ENCODE results near the gene NUDT3. TPM values are rescaled to one million over a fixed set of nuclear protein-coding genes. Genes with fewer than 3 reads are reported as not detected.

The NUDT3 gene
- total RNA-seq, 2 donors from 2014 or later: 11.9 to 16.2 TPM

DNA sequence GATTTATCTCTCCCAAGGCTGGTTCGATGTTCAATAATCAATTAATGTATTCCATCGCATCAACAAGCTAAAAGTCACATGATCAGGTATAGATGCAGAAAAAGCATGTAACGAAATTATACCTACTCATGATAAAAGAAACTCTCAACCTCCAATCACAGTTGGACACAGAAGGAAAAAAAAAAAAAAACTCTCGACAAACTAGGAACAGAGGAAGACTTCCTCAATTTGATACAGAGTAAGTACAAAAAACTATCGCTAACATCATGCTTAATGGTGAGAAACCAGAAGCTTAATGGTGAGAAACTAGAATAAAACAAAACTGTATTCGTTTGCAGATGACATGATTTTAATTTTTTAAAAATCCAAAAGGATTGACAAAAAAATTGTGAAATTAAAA lies 81.7 kb downstream of the NUDT3 start:
- H3K4me1 ChIP-seq: no peaks in the 10 kb centered on the region
- no peak overlapping the region for H3K4me3 ChIP-seq
- H3K27ac ChIP-seq: no peak overlapping the region
- intact Hi-C loops (cut with DNase I): loop anchor here (10.0 kb wide), 1 partner anchor 64 kb away; no protein-coding TSS in a partner anchor
- H3K9me3 ChIP-seq: no peaks in the 10 kb centered on the region
- DNase-seq: no peak
- H3K9ac ChIP-seq (ENCODE audit: low read depth in 2 of 2, low read length in 2 of 2): no peak overlapping the region
- H3K27me3 ChIP-seq: no peaks in the 10 kb centered on the region
- no peaks in the 10 kb centered on the region for H3K36me3 ChIP-seq
- TF ChIP-seq, protein P1, sequence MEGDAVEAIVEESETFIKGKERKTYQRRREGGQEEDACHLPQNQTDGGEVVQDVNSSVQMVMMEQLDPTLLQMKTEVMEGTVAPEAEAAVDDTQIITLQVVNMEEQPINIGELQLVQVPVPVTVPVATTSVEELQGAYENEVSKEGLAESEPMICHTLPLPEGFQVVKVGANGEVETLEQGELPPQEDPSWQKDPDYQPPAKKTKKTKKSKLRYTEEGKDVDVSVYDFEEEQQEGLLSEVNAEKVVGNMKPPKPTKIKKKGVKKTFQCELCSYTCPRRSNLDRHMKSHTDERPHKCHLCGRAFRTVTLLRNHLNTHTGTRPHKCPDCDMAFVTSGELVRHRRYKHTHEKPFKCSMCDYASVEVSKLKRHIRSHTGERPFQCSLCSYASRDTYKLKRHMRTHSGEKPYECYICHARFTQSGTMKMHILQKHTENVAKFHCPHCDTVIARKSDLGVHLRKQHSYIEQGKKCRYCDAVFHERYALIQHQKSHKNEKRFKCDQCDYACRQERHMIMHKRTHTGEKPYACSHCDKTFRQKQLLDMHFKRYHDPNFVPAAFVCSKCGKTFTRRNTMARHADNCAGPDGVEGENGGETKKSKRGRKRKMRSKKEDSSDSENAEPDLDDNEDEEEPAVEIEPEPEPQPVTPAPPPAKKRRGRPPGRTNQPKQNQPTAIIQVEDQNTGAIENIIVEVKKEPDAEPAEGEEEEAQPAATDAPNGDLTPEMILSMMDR (IDR thresholded peaks at IDR 0.05): no peak

DNA sequence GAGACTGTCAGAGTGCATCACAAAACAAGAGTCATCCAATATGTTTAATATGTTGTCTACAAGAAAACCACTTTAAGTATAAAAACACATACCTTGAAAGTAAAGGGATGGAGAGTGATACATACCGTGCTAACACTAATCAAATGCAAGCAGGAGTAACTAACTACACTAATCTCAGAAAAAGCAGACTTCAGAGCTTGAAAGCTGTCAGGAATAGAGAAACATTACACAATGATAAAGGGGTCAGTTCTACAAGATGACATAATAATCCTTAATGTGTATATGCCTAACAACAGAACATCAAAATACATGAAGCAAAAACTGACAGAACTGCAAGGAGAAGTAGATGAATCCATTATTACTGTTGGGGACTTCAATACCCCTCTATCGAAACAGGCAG lies 84.0 kb downstream of the NUDT3 start:
- DNase-seq: no peak
- H3K27ac ChIP-seq: no peak overlapping the region
- H3K9ac ChIP-seq (ENCODE audit: low read depth in 2 of 2, low read length in 2 of 2): no peak overlapping the region
- TF ChIP-seq, protein P1 (IDR thresholded peaks at IDR 0.05): no peak
- H3K9me3 ChIP-seq: no peaks in the 10 kb centered on the region
- no peaks in the 10 kb centered on the region for H3K27me3 ChIP-seq
- intact Hi-C loops (cut with DNase I): no loop called here
- no peaks in the 10 kb centered on the region for H3K4me1 ChIP-seq
- H3K4me3 ChIP-seq: no peak overlapping the region
- no peaks in the 10 kb centered on the region for H3K36me3 ChIP-seq

DNA sequence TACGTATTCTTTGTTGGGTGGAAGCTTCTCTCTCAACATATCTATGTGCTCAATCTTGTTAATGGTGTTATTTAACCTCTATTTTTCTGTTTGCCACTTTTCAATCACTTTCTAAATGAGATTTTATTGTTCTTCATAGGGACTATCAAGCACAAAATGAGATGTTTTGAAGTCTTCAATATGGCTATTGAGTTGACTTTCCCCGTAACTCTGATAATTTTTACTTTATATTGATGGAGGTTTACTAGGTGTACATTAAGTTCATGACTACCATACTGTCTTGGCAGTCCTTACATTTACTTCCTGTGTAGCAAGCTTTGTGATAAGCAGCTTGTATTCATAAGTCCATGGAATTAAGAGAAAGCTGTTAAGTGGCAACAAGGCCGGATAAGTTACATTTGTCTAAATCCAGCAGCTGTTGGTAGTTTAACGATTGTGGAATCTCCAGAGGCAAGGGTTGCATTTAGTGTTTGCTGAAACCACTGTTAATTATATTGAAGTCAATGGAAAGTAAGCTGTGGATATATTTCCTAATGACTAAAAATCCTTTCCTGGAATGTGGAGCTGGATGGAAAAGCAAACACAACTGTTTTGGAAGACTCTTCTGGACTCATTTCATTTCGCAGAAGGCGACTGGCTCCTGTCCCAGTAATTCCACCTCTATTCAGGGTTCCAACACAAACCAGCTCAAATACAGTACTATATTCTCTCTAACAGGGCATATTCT lies 86.3 kb downstream of the NUDT3 start:
- intact Hi-C loops (cut with DNase I): no loop called here
- no peak overlapping the region for H3K27ac ChIP-seq
- no peaks in the 10 kb centered on the region for H3K36me3 ChIP-seq
- H3K9me3 ChIP-seq: no peaks in the 10 kb centered on the region
- no peak overlapping the region for H3K4me3 ChIP-seq
- DNase-seq: no peak
- no peaks in the 10 kb centered on the region for H3K27me3 ChIP-seq
- TF ChIP-seq, protein P1 (IDR thresholded peaks at IDR 0.05): no peak
- H3K4me1 ChIP-seq: no peaks in the 10 kb centered on the region
- no peak overlapping the region for H3K9ac ChIP-seq (ENCODE audit: low read depth in 2 of 2, low read length in 2 of 2)

DNA sequence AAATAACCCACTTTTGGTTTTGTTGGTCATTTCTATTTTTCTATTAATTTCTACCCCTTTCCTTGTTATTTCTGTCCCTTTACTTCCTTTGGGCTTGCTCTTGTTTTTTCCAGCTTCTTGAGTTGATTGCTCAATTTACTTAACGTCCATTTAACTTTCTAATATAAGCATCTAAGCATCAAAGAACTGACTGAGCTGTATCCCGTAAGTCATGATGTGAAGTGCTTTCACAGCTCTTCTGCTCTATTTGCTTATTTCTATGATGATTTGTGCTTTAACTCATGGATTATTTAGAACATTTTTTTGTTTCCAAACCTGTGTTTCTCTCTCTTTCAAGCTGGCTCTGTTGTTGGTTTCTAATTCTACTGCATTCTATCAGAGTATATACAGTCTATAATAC lies 87.0 kb downstream of the NUDT3 start:
- TF ChIP-seq, protein P1 (IDR thresholded peaks at IDR 0.05): no peak
- H3K4me1 ChIP-seq: no peaks in the 10 kb centered on the region
- H3K27me3 ChIP-seq: no peaks in the 10 kb centered on the region
- no peak overlapping the region for H3K27ac ChIP-seq
- no peaks in the 10 kb centered on the region for H3K36me3 ChIP-seq
- intact Hi-C loops (cut with DNase I): no loop called here
- no peak overlapping the region for H3K4me3 ChIP-seq
- no peak overlapping the region for H3K9ac ChIP-seq (ENCODE audit: low read depth in 2 of 2, low read length in 2 of 2)
- no peak for DNase-seq
- no peaks in the 10 kb centered on the region for H3K9me3 ChIP-seq

DNA sequence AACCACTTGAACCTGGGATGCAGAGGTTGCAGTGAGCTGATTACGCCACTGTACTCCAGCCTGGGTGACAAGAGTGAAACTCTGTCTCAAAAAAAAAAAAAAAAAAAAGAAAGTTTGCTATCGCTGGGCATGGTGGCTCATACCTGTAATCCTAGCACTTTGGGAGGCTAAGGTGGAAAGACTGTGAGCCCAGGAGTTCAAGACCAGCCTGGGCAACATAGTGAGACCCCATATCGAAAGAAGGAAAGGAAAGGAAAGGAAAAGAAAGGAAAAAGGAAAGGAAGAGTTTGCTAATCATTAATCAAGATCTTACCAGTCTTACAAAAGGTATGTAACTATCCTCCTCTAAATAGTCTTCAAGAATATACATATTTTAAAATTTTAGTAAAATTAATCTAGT lies 88.3 kb downstream of the NUDT3 start:
- H3K4me3 ChIP-seq: no peak overlapping the region
- H3K9ac ChIP-seq (ENCODE audit: low read depth in 2 of 2, low read length in 2 of 2): no peak overlapping the region
- no peaks in the 10 kb centered on the region for H3K9me3 ChIP-seq
- H3K4me1 ChIP-seq: no peaks in the 10 kb centered on the region
- TF ChIP-seq, protein P1 (IDR thresholded peaks at IDR 0.05): no peak
- intact Hi-C loops (cut with DNase I): no loop called here
- H3K27ac ChIP-seq: no peak overlapping the region
- no peaks in the 10 kb centered on the region for H3K27me3 ChIP-seq
- no peaks in the 10 kb centered on the region for H3K36me3 ChIP-seq
- no peak for DNase-seq

All from colonic mucosa (tissue), 4 donors.